Activated CD4-positive, alpha-beta T cell treated with anti-CD3 and anti-CD28 coated beads, Interleukin-2, amount 50 U/mL, for 1 hour (primary cell): ENCODE results near the gene ESYT3.
"Not testable (repeated sequence)": the region's sequence is repeated elsewhere in the genome, so short reads cannot be mapped to it uniquely, and the experiment has no call there.

Experiments
- DNase-seq: peaks from one replicate; pipeline ENCODE4 v3.0.0-alpha.2; 2020

Gene ESYT3

GRCh38 chr3:138463724-138464490 is 29.5 kb downstream of the ESYT3 start:
- DNase-seq = no peak

DNA sequence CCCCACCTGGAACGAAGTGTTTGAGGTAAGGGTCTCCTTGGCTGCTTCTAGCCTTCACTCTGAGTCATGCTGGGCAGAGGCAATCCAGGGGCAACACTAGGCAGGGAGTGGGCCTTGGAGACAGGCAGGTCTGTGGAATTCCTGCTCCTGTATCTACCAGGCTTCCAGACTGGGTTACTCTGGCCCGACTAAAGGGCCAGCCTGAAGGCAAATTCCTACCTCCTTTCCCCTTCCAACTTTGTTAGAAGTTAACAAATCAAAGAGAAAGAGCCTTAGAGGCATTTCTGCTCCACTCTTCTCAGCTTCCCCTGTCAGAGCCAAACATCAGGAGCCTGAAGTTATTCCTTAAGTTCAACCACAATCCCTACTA is 30.1 kb downstream of the ESYT3 start:
- DNase-seq = no peak

DNA sequence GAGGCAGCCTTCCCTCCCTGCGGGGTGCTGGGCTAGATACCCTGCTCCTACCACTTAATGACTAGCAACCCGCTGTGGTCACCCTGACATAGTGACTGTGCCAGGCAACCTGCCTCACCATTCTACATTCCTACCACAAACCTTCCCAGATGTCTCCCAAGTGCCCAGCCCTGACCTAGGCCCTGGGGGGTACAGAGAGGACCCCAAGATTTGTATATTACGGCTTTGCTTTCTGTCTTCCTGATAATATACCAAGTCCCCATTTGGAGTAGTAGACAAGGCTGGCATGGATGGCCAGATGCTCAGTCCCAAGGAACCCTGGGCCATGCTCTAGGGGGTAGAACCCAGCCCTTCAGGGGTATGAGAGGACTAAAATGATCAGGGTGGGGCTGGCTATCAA is 31.0 kb downstream of the ESYT3 start:
- DNase-seq = no peak

- DNase-seq = no peak
Measured at GRCh38 chr3:138465925-138466324, 31.5 kb downstream of the ESYT3 start.

DNA sequence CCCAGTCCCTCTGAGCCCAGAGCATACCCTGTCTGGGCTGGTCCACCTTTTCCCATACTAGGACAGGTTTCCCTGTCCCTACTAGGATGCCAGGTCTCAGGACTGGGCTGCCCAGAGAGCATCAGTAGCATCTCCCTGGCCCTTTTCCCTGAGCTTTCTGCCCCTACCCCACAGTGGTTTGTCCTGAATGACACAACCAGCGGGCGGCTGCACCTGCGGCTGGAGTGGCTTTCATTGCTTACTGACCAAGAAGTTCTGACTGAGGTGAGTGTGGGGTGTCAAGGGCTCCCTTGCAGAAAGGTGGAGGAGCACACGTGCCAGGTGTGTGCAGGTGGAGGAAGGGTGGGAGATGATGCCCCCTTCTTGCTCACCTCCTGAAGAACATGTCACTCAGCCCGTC is 33.5 kb downstream of the ESYT3 start:
- DNase-seq = no peak

GRCh38 chr3:138468451-138468850 is 34.0 kb downstream of the ESYT3 start:
- DNase-seq = no peak

- no peak for DNase-seq
Measured at GRCh38 chr3:138468886-138469285, 34.5 kb downstream of the ESYT3 start.

GRCh38 chr3:138469874-138470273 is 35.5 kb downstream of the ESYT3 start:
- DNase-seq = no peak

DNA sequence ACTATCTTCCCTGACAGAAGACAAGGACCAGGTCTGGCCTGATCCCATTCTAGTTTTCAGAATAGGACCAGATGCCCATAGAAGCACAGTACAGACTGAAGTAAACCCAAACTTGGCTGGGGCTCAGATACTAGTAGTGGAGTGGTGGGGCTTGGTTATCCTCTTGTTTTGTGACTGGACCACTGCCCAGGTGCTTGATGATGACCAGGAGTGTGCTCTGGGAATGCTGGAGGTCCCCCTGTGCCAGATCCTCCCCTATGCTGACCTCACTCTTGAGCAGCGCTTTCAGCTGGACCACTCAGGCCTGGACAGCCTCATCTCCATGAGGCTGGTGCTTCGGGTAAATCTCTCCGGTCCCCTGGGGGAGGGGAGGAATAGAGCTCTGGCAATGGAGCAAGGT is 36.3 kb downstream of the ESYT3 start:
- DNase-seq = no peak

DNA sequence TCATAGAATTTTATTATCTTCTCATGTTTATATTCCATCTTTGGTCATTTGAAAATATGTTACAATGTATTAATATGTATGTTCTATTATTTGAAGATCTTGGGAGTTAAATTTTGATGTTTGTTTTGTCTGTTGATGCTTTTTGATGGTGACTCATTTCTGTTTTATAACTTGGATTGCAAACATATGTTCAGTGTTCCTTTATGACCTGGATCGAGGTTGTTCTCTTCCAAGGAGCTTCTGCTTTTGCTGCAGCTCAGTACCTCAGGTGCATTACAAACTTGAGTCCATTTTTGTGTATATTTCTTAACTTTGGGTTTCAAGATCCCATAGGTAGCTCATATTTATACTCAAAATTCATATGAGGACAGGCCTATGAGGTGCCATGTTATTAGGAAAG is 37.1 kb downstream of the ESYT3 start:
- no peak for DNase-seq

GRCh38 chr3:138472141-138472825 is 37.9 kb downstream of the ESYT3 start:
- no peak for DNase-seq

DNA sequence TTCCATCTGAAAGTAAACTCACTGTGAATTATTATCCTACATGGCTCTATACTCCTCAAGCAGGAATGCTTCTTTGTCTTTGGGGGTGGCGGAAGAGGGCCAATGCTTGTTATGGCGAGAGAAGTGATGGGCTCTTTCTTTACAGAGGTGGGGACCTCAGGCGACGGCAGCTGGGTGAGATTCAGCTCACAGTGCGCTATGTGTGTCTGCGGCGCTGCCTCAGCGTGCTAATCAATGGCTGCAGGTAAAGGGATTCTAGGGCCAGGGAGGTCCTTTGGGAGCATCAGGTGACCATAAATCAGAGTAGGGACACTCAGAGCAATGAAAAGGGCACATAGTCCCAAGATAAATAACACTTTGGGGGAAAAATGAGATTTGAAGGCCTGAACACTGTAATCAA is 39.0 kb downstream of the ESYT3 start:
- no peak for DNase-seq

DNA sequence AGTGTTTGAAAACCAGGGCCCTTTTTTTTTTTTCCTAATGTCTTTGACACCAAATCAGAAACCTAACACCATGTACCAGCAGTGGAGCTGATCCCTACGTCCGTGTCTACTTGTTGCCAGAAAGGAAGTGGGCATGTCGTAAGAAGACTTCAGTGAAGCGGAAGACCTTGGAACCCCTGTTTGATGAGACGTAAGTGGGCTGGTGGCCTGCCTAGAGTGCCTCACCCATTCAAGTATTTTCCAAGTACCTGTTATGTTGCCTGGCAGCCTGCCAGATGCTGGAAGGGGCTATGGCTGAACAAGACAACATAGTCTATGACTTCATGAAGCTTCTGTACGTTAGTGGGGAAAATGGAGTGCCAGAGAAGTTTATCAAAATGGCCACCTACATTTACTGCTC is 39.7 kb downstream of the ESYT3 start:
- no peak for DNase-seq

DNA sequence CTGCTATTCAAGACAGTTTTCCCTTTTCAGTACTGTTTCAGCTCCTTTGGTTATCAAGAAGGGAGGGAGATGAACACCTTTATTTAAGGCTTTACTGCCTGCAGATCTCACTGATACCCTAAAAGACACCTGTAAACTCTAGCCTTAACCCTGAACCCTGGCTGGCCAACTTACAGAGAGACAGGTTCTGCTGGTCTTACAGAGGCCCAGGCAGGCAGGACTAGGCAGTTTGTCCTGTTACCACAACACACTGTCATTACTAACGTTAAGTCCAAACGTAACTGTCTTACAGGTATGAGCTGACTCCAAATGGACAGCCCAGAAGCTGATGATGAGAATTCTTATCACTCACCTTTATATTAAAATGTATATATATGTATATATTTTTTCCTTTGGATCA is 42.1 kb downstream of the ESYT3 start:
- no peak for DNase-seq

DNA sequence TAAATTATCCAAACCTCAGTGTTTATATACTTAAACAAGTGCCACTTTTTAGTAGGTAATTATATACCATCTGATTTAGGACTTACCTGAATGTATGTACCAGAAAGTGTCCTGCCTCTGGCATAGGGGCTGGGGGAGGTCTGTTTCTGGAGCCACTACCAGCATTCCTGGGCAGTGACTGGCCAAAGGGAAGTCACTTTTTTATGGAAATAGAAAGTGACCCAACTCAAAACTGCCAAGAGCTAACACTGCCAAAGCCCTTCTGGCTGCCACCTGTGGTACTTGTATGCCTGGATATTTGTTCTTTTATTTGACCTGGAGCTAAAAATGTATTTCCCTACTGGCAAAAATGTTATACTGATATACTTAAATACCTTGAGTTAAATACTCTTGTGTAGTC is 42.7 kb downstream of the ESYT3 start:
- DNase-seq = no peak

DNA sequence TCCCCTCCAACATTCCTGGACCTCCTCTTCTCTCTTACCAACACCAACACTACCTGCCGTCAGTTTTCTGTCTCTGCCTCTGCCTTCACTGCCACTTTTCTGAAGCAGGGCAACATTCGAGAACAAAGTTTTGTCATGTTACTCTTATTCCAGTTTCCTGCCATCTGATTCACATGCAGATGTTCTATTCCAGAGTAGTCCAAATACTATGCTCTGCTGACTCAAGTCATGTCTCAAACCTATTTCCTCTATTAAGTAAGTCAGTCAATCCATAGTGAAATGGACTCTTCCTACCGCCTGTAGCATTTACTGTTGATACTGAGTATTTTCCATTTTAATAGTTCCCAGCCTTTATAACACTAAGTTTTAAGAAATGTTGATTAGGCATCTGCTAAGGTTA is 43.4 kb downstream of the ESYT3 start:
- DNase-seq = no peak

- no peak for DNase-seq
Measured at GRCh38 chr3:138479438-138479863, 45.0 kb downstream of the ESYT3 start.

DNA sequence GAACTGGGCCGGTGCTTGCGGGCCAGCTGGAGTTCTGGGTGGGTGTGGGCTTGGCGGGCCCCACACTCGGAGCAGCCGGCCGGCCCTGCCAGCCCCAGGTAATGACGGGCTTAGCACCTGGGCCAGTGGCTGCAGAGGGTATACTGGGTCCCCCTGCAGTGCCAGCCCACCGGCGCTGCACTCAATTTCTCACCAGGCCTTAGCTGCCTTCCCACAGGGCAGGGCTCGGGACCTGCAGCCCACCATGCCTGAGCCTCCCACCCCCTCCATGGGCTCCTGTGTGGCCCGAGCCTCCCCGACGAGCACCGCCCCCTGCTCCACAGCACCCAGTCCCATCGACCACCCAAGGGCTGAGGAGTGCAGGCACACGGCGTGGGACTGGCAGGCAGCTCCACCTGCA is 50.3 kb downstream of the ESYT3 start:
- DNase-seq = not testable (repeated sequence)

DNA sequence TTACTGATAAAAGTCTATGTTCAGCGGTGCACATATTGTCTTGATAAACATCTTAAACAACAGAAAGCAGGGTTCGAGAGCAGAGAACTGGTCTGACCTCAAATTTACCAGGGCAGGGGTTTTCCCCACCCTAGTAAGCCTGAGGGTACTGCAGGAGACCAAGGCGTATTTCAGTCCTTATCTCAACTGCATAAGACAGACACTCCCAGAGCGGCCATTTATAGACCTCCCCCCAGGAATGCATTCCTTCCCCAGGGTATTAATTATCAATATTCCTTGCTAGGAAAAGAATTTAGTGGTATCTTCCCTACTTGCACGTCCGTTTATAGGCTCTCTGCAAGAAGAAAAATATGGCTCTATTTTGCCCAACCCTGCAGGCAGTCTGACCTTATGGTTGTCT is 52.2 kb downstream of the ESYT3 start:
- not testable (repeated sequence) for DNase-seq

- DNase-seq = no peak
Measured at GRCh38 chr3:138491971-138492370, 57.6 kb downstream of the ESYT3 start.

- DNase-seq = no peak
Measured at GRCh38 chr3:138492980-138493675, 58.7 kb downstream of the ESYT3 start.

- no peak for DNase-seq
Measured at GRCh38 chr3:138493804-138494606, 59.6 kb downstream of the ESYT3 start.

DNA sequence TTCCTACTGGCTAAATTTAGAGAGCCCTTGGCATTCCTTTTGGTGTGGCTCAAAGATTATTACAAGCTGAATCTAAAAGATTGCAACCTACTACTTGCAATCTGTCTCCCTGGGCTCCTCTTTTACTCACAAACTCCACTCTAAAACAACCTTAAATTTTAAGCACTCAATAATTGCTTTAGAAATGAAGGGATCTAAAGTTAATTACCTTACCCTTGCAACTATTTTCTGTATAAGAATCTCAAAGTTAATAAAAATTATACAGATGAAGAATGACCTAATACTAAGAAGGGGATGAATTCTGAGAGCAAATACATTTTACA is 60.2 kb downstream of the ESYT3 start:
- DNase-seq = no peak
